Caco-2 (cell line): ENCODE measurements around the gene UCP1. TPM values are rescaled to one million over a fixed set of nuclear protein-coding genes. Genes with fewer than 3 reads are reported as not detected.

ENCODE experiments used
- Bru-seq: library from RNA; stranded (reverse); fragments of 400-500 nt; gene quantifications from one replicate; lab custom pipeline; 2021; lab: Mats Ljungman, UMichigan
- BruChase-seq, 2 experiments: library from RNA; stranded (reverse); fragments of 400-500 nt; gene quantifications; one replicate each; lab custom pipeline; 2021; lab: Mats Ljungman, UMichigan
- BruUV-seq: library from RNA; stranded (reverse); fragments of 400-500 nt; replicated peaks from 2 replicates; lab custom pipeline; 2021; lab: Mats Ljungman, UMichigan
- CTCF ChIA-PET: fragments of 300-600 bp; sonication (Branson Sonifier 250); formaldehyde crosslinking; loops from one replicate; lab custom pipeline; 2022; ENCODE audit warnings: antibody characterized with exemption; lab: Charles Lee
- POLR2A ChIA-PET: fragments of 300-600 bp; sonication (Branson Sonifier 250); formaldehyde crosslinking; loops from one replicate; lab custom pipeline; 2022; ENCODE audit warnings: antibody characterized with exemption; lab: Charles Lee
- DNase-seq, 2 experiments: peaks; one replicate each; pipeline versions ENCODE4 v3.0.0 to v3.0.0-alpha.2; 2020 to 2022
- H3K27me3 ChIP-seq: replicated peaks from 2 replicates; pipeline ENCODE4 v1.6.0; 2011; ENCODE audit warnings: low read length; ENCODE audit not compliant: control insufficient read depth, insufficient read depth
- H3K36me3 ChIP-seq: 2 replicates; pipeline ENCODE4 v1.5.1; 2011; ENCODE audit warnings: low read length; ENCODE audit not compliant: control insufficient read depth, insufficient read depth
- H3K4me1 ChIP-seq: fragments of 250-450 bp; sonication (Bioruptor Pico); 2 replicates; pipeline ENCODE4 v1.5.1; 2020; ENCODE audit warnings: mild to moderate bottlenecking
- H3K4me3 ChIP-seq: 2 replicates; pipeline ENCODE4 v1.5.1; 2011; ENCODE audit warnings: low read depth, mild to moderate bottlenecking, control low read depth, low read length
- H3K9me3 ChIP-seq: fragments of 250-450 bp; sonication (Bioruptor Pico); 2 replicates; pipeline ENCODE4 v1.5.1; 2020; ENCODE audit warnings: mild to moderate bottlenecking, moderate library complexity
- H3K27ac Mint-ChIP-seq: one replicate; pipeline ENCODE4 v1.8.0; 2022; ENCODE audit warnings: mixed read lengths; ENCODE audit not compliant: unreplicated experiment
- H3K27me3 Mint-ChIP-seq: one replicate; pipeline ENCODE4 v1.8.0; 2022; ENCODE audit warnings: mixed read lengths; ENCODE audit not compliant: insufficient read depth, unreplicated experiment
- H3K36me3 Mint-ChIP-seq: one replicate; pipeline ENCODE4 v1.8.0; 2022; ENCODE audit warnings: mild to moderate bottlenecking, mixed read lengths; ENCODE audit not compliant: insufficient read depth, unreplicated experiment
- H3K4me1 Mint-ChIP-seq: one replicate; pipeline ENCODE4 v1.8.0; 2022; ENCODE audit warnings: low read depth, mixed read lengths; ENCODE audit not compliant: unreplicated experiment
- H3K4me3 Mint-ChIP-seq: one replicate; pipeline ENCODE4 v1.8.0; 2022; ENCODE audit warnings: mild to moderate bottlenecking, moderate library complexity, mixed read lengths; ENCODE audit not compliant: unreplicated experiment
- H3K9me3 Mint-ChIP-seq: one replicate; pipeline ENCODE4 v1.8.0; 2022; ENCODE audit warnings: mixed read lengths; ENCODE audit not compliant: unreplicated experiment
- CTCF ChIP-seq, 2 experiments: fragments of 200-600 bp in 1 of 2; IDR thresholded peaks; 1 replicate in 1 of 2; 2 replicates in 1 of 2; pipeline versions ENCODE4 v1.5.1 to v1.8.0; 2011 to 2022; ENCODE audit warnings: antibody characterized with exemption in 1 of 2, control low read depth in 1 of 2, inconsistent platforms in 1 of 2, low read depth in 1 of 2, low read length in 1 of 2, mild to moderate bottlenecking in 1 of 2, moderate library complexity in 1 of 2; ENCODE audit not compliant: insufficient read depth in 1 of 2, severe bottlenecking in 1 of 2, unreplicated experiment in 1 of 2
- intact Hi-C: fragments of 100-400 bp; cut with micrococcal nuclease; formaldehyde crosslinking; loops from one replicate; pipeline ENCODE4 v1.10.0; 2022; ENCODE audit not compliant: unreplicated experiment
- long read RNA-seq: library from polyadenylated mRNA; stranded (forward); transcript quantifications from one replicate; pipeline ENCODE4 v2.0.0, GENCODE V29; 2022
- total RNA-seq: library from RNA; stranded (reverse); gene quantifications from 2 replicates; pipeline ENCODE4 v1.2.3, GENCODE V29; 2022

The UCP1 gene
- total RNA-seq (0.51 and 0.54 TPM in 2 replicates), Bru-seq, nascent RNA (percentile 29 among the genes with signal in this experiment), BruChase-seq, experiment 1, labeled RNA remaining after a 2-hour chase (percentile 32 among the genes with signal in this experiment), BruChase-seq, experiment 2, labeled RNA remaining after a 6-hour chase (percentile 28 among the genes with signal in this experiment)
- long read RNA-seq: 0 reads

GRCh38 chr4:140568507-140569306 is at the start of gene UCP1:
TSS of gene UCP1 (minus strand) at chr4:140568961. CDS start at chr4:140568729, 232 bp downstream.
- H3K4me1 ChIP-seq: 0 out of 2 replicates have a peak, but pooled peaks cover 6% of the 10 kb centered on the region
- peak; percentile 41 to 57 for DNase-seq
- CTCF ChIA-PET: interaction anchor here (2.2 kb wide), 1 partner anchor 44 kb away, joined by 8 read pairs; the partner anchor contains the start of gene ELMOD2
- H3K9me3 Mint-ChIP-seq: peaks cover 20% of the 10 kb centered on the region
- TF ChIP-seq CTCF (IDR thresholded peaks at IDR 0.05; ENCODE audit: insufficient read depth in 1 of 2, low read depth in 1 of 2, low read length in 1 of 2, severe bottlenecking in 1 of 2, unreplicated experiment in 1 of 2): no peak
- no peaks in the 10 kb centered on the region for H3K36me3 ChIP-seq
- peaks cover 7% of the 10 kb centered on the region for H3K9me3 ChIP-seq
- H3K36me3 Mint-ChIP-seq: peaks cover 6% of the 10 kb centered on the region
- POLR2A ChIA-PET: no interaction called here
- H3K27me3 ChIP-seq: no peaks in the 10 kb centered on the region
- H3K27ac Mint-ChIP-seq: no peak within 1 kb of the TSS
- peak within 1 kb of the TSS; percentile 53 for H3K4me3 ChIP-seq
- peaks cover 6% of the 10 kb centered on the region for H3K4me1 Mint-ChIP-seq
- intact Hi-C loops: no loop called here
- BruUV-seq: no TSS peak
- peak within 1 kb of the TSS; percentile 82 for H3K4me3 Mint-ChIP-seq
- H3K27me3 Mint-ChIP-seq: peaks cover 21% of the 10 kb centered on the region

- H3K27me3 ChIP-seq: no peaks in the 10 kb centered on the region
- Mint-ChIP-seq H3K27ac (no peak overlapping the region), H3K9me3 (no peaks in the 10 kb centered on the region), H3K36me3 (no peaks in the 10 kb centered on the region), H3K4me3 (no peak overlapping the region), H3K27me3 (no peaks in the 10 kb centered on the region), H3K4me1 (no peaks in the 10 kb centered on the region)
- H3K4me1 ChIP-seq: peaks cover 16% of the 10 kb centered on the region
- no peak overlapping the region for H3K4me3 ChIP-seq
- no peak for TF ChIP-seq CTCF (IDR thresholded peaks at IDR 0.05; ENCODE audit: insufficient read depth in 1 of 2, low read depth in 1 of 2, low read length in 1 of 2, severe bottlenecking in 1 of 2, unreplicated experiment in 1 of 2)
- no peaks in the 10 kb centered on the region; the same call in 1 of the 2 replicates for H3K36me3 ChIP-seq
- POLR2A ChIA-PET: no interaction called here
- CTCF ChIA-PET: no interaction called here
- DNase-seq: no peak
- H3K9me3 ChIP-seq: no peaks in the 10 kb centered on the region
- intact Hi-C loops: no loop called here
- no TSS peak for BruUV-seq
These were observed 48.9 kb upstream of the UCP1 start for GRCh38 chr4:140617499-140618248.

GRCh38 chr4:140615451-140615850 is 46.7 kb upstream of the UCP1 start:
- BruUV-seq: no TSS peak
- Histone ChIP-seq H3K9me3 (no peaks in the 10 kb centered on the region), H3K27me3 (no peaks in the 10 kb centered on the region), H3K36me3 (no peaks in the 10 kb centered on the region; the same call in 1 of the 2 replicates), H3K4me1 (peaks cover 16% of the 10 kb centered on the region), H3K4me3 (no peak overlapping the region)
- no peaks in the 10 kb centered on the region for H3K36me3 Mint-ChIP-seq
- ChIA-PET CTCF (no interaction called here), POLR2A (interaction anchor here (0.7 kb wide), 1 partner anchor 15 kb away, joined by 8 read pairs; no protein-coding TSS in a partner anchor)
- intact Hi-C loops: loop anchor here (1.0 to 2.0 kb wide), 3 partner anchors 20 to 141 kb away; partner anchors contain the start of gene TBC1D9
- H3K4me3 Mint-ChIP-seq: no peak overlapping the region
- no peaks in the 10 kb centered on the region for H3K9me3 Mint-ChIP-seq
- no peak overlapping the region for H3K27ac Mint-ChIP-seq
- peak in 1 of 2 experiments; percentile 29 for DNase-seq
- TF ChIP-seq CTCF (IDR thresholded peaks at IDR 0.05; ENCODE audit: insufficient read depth in 1 of 2, low read depth in 1 of 2, low read length in 1 of 2, severe bottlenecking in 1 of 2, unreplicated experiment in 1 of 2): no peak
- H3K4me1 Mint-ChIP-seq: no peaks in the 10 kb centered on the region
- H3K27me3 Mint-ChIP-seq: no peaks in the 10 kb centered on the region
